Measurements from ENCODE around the gene PCAT7. TPM values are rescaled to one million over a fixed set of nuclear protein-coding genes. Genes with fewer than 3 reads are reported as not detected.

The PCAT7 gene
- total RNA-seq, 1 experiment from 2014 or later = 6.5 TPM

GRCh38 chr9:94606646-94607422, 52.0 kb downstream of the PCAT7 start:
- POLR2A ChIA-PET = no interaction called here
- no peak overlapping the region for H3K27ac Mint-ChIP-seq
- CTCF ChIA-PET = interaction anchor here (1.1 to 2.2 kb wide), 2 partner anchors 16 to 52 kb away, joined by 5 to 8 read pairs; partner anchors contain the start of gene PCAT7

More at GRCh38 chr9:94606646-94607422, 52.0 kb downstream of the PCAT7 start:
- Mint-ChIP-seq H3K4me3 (no peak overlapping the region), H3K4me1 (peaks cover 25% of the 10 kb centered on the region), H3K9me3 (no peaks in the 10 kb centered on the region), H3K36me3 (no peaks in the 10 kb centered on the region), H3K27me3 (ENCODE audit: low read depth) (no peaks in the 10 kb centered on the region)
- ATAC-seq (no peak), DNase-seq (ENCODE audit: low spot score) (no peak)
- TF ChIP-seq JAZF1 (CRISPR knock-in tag; IDR thresholded peaks at IDR 0.05) = no peak
- no peak for TF ChIP-seq MYBL2 (CRISPR knock-in tag; IDR thresholded peaks at IDR 0.05)
- TF ChIP-seq ZNF281 (CRISPR knock-in tag; IDR thresholded peaks at IDR 0.05) = no peak
- TF ChIP-seq, protein P1, sequence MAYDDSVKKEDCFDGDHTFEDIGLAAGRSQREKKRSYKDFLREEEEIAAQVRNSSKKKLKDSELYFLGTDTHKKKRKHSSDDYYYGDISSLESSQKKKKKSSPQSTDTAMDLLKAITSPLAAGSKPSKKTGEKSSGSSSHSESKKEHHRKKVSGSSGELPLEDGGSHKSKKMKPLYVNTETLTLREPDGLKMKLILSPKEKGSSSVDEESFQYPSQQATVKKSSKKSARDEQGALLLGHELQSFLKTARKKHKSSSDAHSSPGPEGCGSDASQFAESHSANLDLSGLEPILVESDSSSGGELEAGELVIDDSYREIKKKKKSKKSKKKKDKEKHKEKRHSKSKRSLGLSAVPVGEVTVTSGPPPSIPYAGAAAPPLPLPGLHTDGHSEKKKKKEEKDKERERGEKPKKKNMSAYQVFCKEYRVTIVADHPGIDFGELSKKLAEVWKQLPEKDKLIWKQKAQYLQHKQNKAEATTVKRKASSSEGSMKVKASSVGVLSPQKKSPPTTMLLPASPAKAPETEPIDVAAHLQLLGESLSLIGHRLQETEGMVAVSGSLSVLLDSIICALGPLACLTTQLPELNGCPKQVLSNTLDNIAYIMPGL (CRISPR knock-in tag; IDR thresholded peaks at IDR 0.05) = no peak
- TF ChIP-seq ZNF138 (CRISPR knock-in tag; conservative IDR thresholded peaks at IDR 0.05) = no peak
- TF ChIP-seq, protein P2, sequence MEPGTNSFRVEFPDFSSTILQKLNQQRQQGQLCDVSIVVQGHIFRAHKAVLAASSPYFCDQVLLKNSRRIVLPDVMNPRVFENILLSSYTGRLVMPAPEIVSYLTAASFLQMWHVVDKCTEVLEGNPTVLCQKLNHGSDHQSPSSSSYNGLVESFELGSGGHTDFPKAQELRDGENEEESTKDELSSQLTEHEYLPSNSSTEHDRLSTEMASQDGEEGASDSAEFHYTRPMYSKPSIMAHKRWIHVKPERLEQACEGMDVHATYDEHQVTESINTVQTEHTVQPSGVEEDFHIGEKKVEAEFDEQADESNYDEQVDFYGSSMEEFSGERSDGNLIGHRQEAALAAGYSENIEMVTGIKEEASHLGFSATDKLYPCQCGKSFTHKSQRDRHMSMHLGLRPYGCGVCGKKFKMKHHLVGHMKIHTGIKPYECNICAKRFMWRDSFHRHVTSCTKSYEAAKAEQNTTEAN (CRISPR knock-in tag; IDR thresholded peaks at IDR 0.05) = no peak
- no peak for TF ChIP-seq JUN (CRISPR knock-in tag; IDR thresholded peaks at IDR 0.05)
- TF ChIP-seq OVOL2 (CRISPR knock-in tag; IDR thresholded peaks at IDR 0.05; ENCODE audit: borderline replicate concordance) = no peak
- no peak for TF ChIP-seq KAT7 (CRISPR knock-in tag; IDR thresholded peaks at IDR 0.05; ENCODE audit: borderline replicate concordance)
- TF ChIP-seq NR1H2 (CRISPR knock-in tag; IDR thresholded peaks at IDR 0.05) = no peak
- TF ChIP-seq IRF2 (CRISPR knock-in tag; IDR thresholded peaks at IDR 0.05; ENCODE audit: borderline replicate concordance, low read depth) = no peak
- no peak for TF ChIP-seq ZBTB21 (CRISPR knock-in tag; IDR thresholded peaks at IDR 0.05; ENCODE audit: borderline replicate concordance)
- TF ChIP-seq AFF4 (CRISPR knock-in tag; IDR thresholded peaks at IDR 0.05; ENCODE audit: borderline replicate concordance) = no peak
- no peak for TF ChIP-seq USF2 (CRISPR knock-in tag; IDR thresholded peaks at IDR 0.05)

Measured in WTC11 (cell line).